Endothelial cell of umbilical vein (primary cell): ENCODE results near the gene SPO11. TPM values are rescaled to one million over a fixed set of nuclear protein-coding genes. Genes with fewer than 3 reads are reported as not detected.

Experiments
- BruUV-seq: library from RNA; stranded (reverse); fragments of 400-500 nt; replicated peaks from 2 replicates; lab custom pipeline; 2021; lab: Mats Ljungman, UMichigan
- CTCF ChIA-PET: fragments of 300-600, 350-600 bp; sonication (Branson Sonifier 250); formaldehyde crosslinking; loops from one replicate; lab custom pipeline; 2021; ENCODE audit warnings: antibody characterized with exemption, inconsistent platforms; lab: Charles Lee
- POLR2A ChIA-PET: fragments of 300-600, 350-600 bp; sonication (Branson Sonifier 250); formaldehyde crosslinking; loops from one replicate; lab custom pipeline; 2021; ENCODE audit warnings: antibody characterized with exemption, inconsistent platforms; lab: Charles Lee
- DNase-seq: peaks from one replicate; pipeline ENCODE4 v3.0.0-alpha.2; 2011; ENCODE audit warnings: low read depth, low spot score
- FAIRE-seq: peaks from 2 replicates; lab custom pipeline; 2011; peaks lifted over from hg19 to GRCh38; lab: Jason Lieb, UNC
- H2AFZ ChIP-seq: 2 replicates; pipeline ENCODE4 v1.6.0; 2012; ENCODE audit warnings: low read depth, low read length, control low read depth, inconsistent platforms
- H3K27ac ChIP-seq: 2 replicates; pipeline ENCODE4 v1.5.1; 2011; ENCODE audit warnings: low read depth, mild to moderate bottlenecking, control low read depth, low read length, moderate library complexity; ENCODE audit not compliant: insufficient read depth
- H3K27me3 ChIP-seq, 2 experiments: 2 replicates each; pipeline versions ENCODE4 v1.6.0 to v1.6.1; 2011; ENCODE audit warnings: low read length in 2 of 2, mixed read lengths in 1 of 2; ENCODE audit not compliant: control insufficient read depth in 2 of 2, insufficient read depth in 2 of 2
- H3K36me3 ChIP-seq, 2 experiments: 2 replicates in 1 of 2; 3 replicates in 1 of 2; pipeline ENCODE4 v1.5.1; 2011; ENCODE audit warnings: low read length in 2 of 2, mild to moderate bottlenecking in 1 of 2, moderate library complexity in 1 of 2; ENCODE audit not compliant: control insufficient read depth in 2 of 2, insufficient read depth in 2 of 2; ENCODE audit errors: extremely low read depth in 1 of 2
- H3K4me1 ChIP-seq: 3 replicates; pipeline ENCODE4 v1.5.1; 2011; ENCODE audit warnings: mild to moderate bottlenecking, low read length; ENCODE audit not compliant: control insufficient read depth, insufficient read depth; ENCODE audit errors: extremely low read depth
- H3K4me2 ChIP-seq: 2 replicates; pipeline ENCODE4 v1.6.1; 2011; ENCODE audit warnings: low read length, control low read depth, mixed read lengths; ENCODE audit not compliant: insufficient read depth
- H3K4me3 ChIP-seq, 3 experiments: fragments of 200-600 bp in 1 of 3; sonication (generic), shearing (Covaris generic) in 1 of 3; replicated peaks in 1 of 3; 2 replicates each; pipeline ENCODE4 v1.5.1; 2011 to 2016; ENCODE audit warnings: control low read depth in 3 of 3, low read length in 3 of 3, mild to moderate bottlenecking in 2 of 3, inconsistent platforms in 1 of 3, low read depth in 1 of 3, moderate library complexity in 1 of 3; ENCODE audit not compliant: insufficient read depth in 1 of 3
- H3K79me2 ChIP-seq: 2 replicates; pipeline ENCODE4 v1.6.0; 2012; ENCODE audit warnings: low read length, inconsistent platforms; ENCODE audit not compliant: control insufficient read depth, insufficient read depth
- H3K9ac ChIP-seq: replicated peaks from 2 replicates; pipeline ENCODE3; 2011; ENCODE audit warnings: low read length, control low read depth; ENCODE audit not compliant: insufficient read depth; ENCODE audit errors: extremely low read depth
- H3K9me1 ChIP-seq: replicated peaks from 3 replicates; pipeline ENCODE4 v1.6.0; 2011; ENCODE audit warnings: mild to moderate bottlenecking, low read length; ENCODE audit not compliant: control insufficient read depth, insufficient read depth; ENCODE audit errors: extremely low read depth
- H3K9me3 ChIP-seq: replicated peaks from 2 replicates; pipeline ENCODE4 v1.5.1; 2012; ENCODE audit warnings: low read length, inconsistent platforms; ENCODE audit not compliant: control insufficient read depth, insufficient read depth
- H4K20me1 ChIP-seq: replicated peaks from 2 replicates; pipeline ENCODE3; 2011; ENCODE audit warnings: mild to moderate bottlenecking, low read length; ENCODE audit not compliant: control insufficient read depth, insufficient read depth; ENCODE audit errors: extremely low read depth
- CTCF ChIP-seq, 2 donors: IDR thresholded peaks; 1 replicate in 1 of 2; 2 replicates in 1 of 2; pipeline ENCODE4 v1.5.1; 2011; ENCODE audit warnings: low read length in 2 of 2, mild to moderate bottlenecking in 2 of 2, moderate library complexity in 2 of 2, control low read depth in 1 of 2, inconsistent platforms in 1 of 2, low read depth in 1 of 2; ENCODE audit not compliant: insufficient read depth in 1 of 2; ENCODE audit errors: extremely low read depth in 1 of 2
- EZH2 ChIP-seq: IDR thresholded peaks from 2 replicates; pipeline ENCODE4 v1.6.1; 2012; ENCODE audit warnings: borderline replicate concordance, low read depth, mild to moderate bottlenecking, moderate library complexity, low read length, inconsistent platforms; ENCODE audit not compliant: severe bottlenecking
- JUN ChIP-seq: IDR thresholded peaks from 2 replicates; pipeline ENCODE4 v1.6.1; 2011; ENCODE audit warnings: borderline replicate concordance, low read depth; ENCODE audit not compliant: insufficient read length, insufficient read depth
- MYC ChIP-seq: IDR thresholded peaks from one replicate; pipeline ENCODE4 v1.6.1; 2011; ENCODE audit warnings: mild to moderate bottlenecking, low read depth, low read length
- POLR2A ChIP-seq: IDR thresholded peaks from 2 replicates; pipeline ENCODE4 v1.6.1; 2012; ENCODE audit warnings: low read depth, mild to moderate bottlenecking, control low read depth, low read length
- dilution Hi-C: fragments of 300-500 bp; cut with MboI; formaldehyde crosslinking; loops from one replicate; pipeline ENCODE4 v1.15.0; 2019; ENCODE audit warnings: low sequenced_read_pairs; ENCODE audit not compliant: extremely low pct_ligation_motif_present
- intact Hi-C: fragments of 100-400 bp; cut with micrococcal nuclease; formaldehyde crosslinking; loops from one replicate; pipeline ENCODE4 v1.10.0; 2022
- polyA plus RNA-seq, 4 experiments: library from polyadenylated mRNA; depleted of rRNA in 3 of 4; stranded (reverse) in 3 of 4; unstranded in 1 of 4; fragments of >200 nt; gene quantifications; 2 replicates each; pipeline versions ENCODE4 v1.2.1 to v1.2.3, GENCODE V29; 2011 to 2012; ENCODE audit warnings: missing spikeins in 1 of 4
- total RNA-seq: library from RNA; stranded (reverse); gene quantifications from 2 replicates; pipeline ENCODE4 v1.2.3, GENCODE V29; 2021
- TF ChIP-seq, protein P1 (sequence below): IDR thresholded peaks from 2 replicates; pipeline ENCODE4 v1.6.1; 2011; ENCODE audit not compliant: insufficient read depth, insufficient read length

Gene SPO11
- total and polyA plus RNA-seq, 2 donors (not counting 3 experiments of a cell fraction or from before 2014, with no cell fraction given), result not detected

GRCh38 chr20:57309544-57310115, 20.0 kb upstream of the SPO11 start:
- dilution Hi-C loops, result no loop called here
- Histone ChIP-seq H3K4me2 (no peak overlapping the region), H3K4me1 (no peaks in the 10 kb centered on the region), H3K27me3 (no peaks in the 10 kb centered on the region), H2AFZ (no peak overlapping the region), H4K20me1 (no peaks in the 10 kb centered on the region), H3K36me3 (no peaks in the 10 kb centered on the region), H3K4me3 (no peak overlapping the region), H3K9ac (no peak overlapping the region), H3K27ac (no peak overlapping the region), H3K9me1 (no peaks in the 10 kb centered on the region), H3K79me2 (no peaks in the 10 kb centered on the region), H3K9me3 (no peaks in the 10 kb centered on the region)
- intact Hi-C loops, result no loop called here
- ChIA-PET POLR2A (no interaction called here), CTCF (no interaction called here)
- TF ChIP-seq JUN (no peak), POLR2A (no peak), MYC (no peak), EZH2 (no peak), CTCF (IDR thresholded peaks at IDR 0.05; ENCODE audit: extremely low read depth in 1 of 2, insufficient read depth in 1 of 2, low read depth in 1 of 2, low read length in 2 of 2) (no peak)
- TF ChIP-seq, protein P1, sequence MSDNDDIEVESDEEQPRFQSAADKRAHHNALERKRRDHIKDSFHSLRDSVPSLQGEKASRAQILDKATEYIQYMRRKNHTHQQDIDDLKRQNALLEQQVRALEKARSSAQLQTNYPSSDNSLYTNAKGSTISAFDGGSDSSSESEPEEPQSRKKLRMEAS, result no peak
- no TSS peak for BruUV-seq
- DNase-seq (no peak), FAIRE-seq (no peak)
